ENCODE data around the gene DUSP28.
"Not testable (repeated sequence)": the region's sequence is repeated elsewhere in the genome, so short reads cannot be mapped to it uniquely, and the experiment has no call there.

- TF ChIP-seq, protein P1, sequence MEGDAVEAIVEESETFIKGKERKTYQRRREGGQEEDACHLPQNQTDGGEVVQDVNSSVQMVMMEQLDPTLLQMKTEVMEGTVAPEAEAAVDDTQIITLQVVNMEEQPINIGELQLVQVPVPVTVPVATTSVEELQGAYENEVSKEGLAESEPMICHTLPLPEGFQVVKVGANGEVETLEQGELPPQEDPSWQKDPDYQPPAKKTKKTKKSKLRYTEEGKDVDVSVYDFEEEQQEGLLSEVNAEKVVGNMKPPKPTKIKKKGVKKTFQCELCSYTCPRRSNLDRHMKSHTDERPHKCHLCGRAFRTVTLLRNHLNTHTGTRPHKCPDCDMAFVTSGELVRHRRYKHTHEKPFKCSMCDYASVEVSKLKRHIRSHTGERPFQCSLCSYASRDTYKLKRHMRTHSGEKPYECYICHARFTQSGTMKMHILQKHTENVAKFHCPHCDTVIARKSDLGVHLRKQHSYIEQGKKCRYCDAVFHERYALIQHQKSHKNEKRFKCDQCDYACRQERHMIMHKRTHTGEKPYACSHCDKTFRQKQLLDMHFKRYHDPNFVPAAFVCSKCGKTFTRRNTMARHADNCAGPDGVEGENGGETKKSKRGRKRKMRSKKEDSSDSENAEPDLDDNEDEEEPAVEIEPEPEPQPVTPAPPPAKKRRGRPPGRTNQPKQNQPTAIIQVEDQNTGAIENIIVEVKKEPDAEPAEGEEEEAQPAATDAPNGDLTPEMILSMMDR (CRISPR knock-in tag; IDR thresholded peaks at IDR 0.05) = not testable (repeated sequence)
- not testable (repeated sequence) for TF ChIP-seq ZNF761 (CRISPR knock-in tag; conservative IDR thresholded peaks at IDR 0.05); ZHX1 (CRISPR knock-in tag; IDR thresholded peaks at IDR 0.05; ENCODE audit: low read depth); MXI1 (IDR thresholded peaks at IDR 0.05; ENCODE audit: borderline replicate concordance, low read depth, low read length); CEBPG (CRISPR knock-in tag; IDR thresholded peaks at IDR 0.05); ZFP37 (CRISPR knock-in tag; IDR thresholded peaks at IDR 0.05; ENCODE audit: borderline replicate concordance); NFYB (CRISPR knock-in tag; IDR thresholded peaks at IDR 0.05); HNRNPL (IDR thresholded peaks at IDR 0.05; ENCODE audit: low read depth, low read length); RARG (CRISPR knock-in tag; IDR thresholded peaks at IDR 0.05; ENCODE audit: low read depth)
Observed at GRCh38 chr2:240563231-240563630, 3.1 kb downstream of the DUSP28 start.
